Adrenal gland (tissue), 5 donors: ENCODE results near the gene MYCBP.

ENCODE experiments used
- CTCF ChIP-seq, 6 experiments: fragments of 450-650 bp in 4 of 6; fragments of 200-600 bp in 2 of 6; sonication (generic) in 1 of 6; IDR thresholded peaks; 1 replicate in 5 of 6; 2 replicates in 1 of 6; pipeline versions ENCODE4 v1.5.1 to v1.8.0; 2016 to 2021; ENCODE audit warnings: antibody characterized with exemption in 6 of 6, mild to moderate bottlenecking in 2 of 6, moderate library complexity in 1 of 6
- POLR2A ChIP-seq, 2 donors: fragments of 450-650 bp; IDR thresholded peaks; one replicate each; pipeline ENCODE4 v1.6.1; 2017; ENCODE audit warnings: antibody characterized with exemption in 2 of 2, mild to moderate bottlenecking in 2 of 2, moderate library complexity in 1 of 2
- donor health status: DM: no; HTN: no; CAD: no.

- TF ChIP-seq CTCF (IDR thresholded peaks at IDR 0.05) = no peak
- no peak for TF ChIP-seq POLR2A (IDR thresholded peaks at IDR 0.05)
Observed at GRCh38 chr1:38898653-38899230, 25.6 kb upstream of the MYCBP start.
